HG02763 (cell line): ENCODE results near the gene MAML2.

Experiments used
- ATAC-seq: cut with Tn5 transposase; IDR thresholded peaks from one replicate; pipeline ENCODE4 v1.9.1; 2021; ENCODE audit warnings: mild to moderate bottlenecking, moderate library complexity; ENCODE audit not compliant: unreplicated experiment

The MAML2 gene

GRCh38 chr11:95994329-95994728, 348.7 kb downstream of the MAML2 start:
- no peak for ATAC-seq

- no peak for ATAC-seq
Measured at GRCh38 chr11:95993438-95994298, 349.3 kb downstream of the MAML2 start.

DNA sequence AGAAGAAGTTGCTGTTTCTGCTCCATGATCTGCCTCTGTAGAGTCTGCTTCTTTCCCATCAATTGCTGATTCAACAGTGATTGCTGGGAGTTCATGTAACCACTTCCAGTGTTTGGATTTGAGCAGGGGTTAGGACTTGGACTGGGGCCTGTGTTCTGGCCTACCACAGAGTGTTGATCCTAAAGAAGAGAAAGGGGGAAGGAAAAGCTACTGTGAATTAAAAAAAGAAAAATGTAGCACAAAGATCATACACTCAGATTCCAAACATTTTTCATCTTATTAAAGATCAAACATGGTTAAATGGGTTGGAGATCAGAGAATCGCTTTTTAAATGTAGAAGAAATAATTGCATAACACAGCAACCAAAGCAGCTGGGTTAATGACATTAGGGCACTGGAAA, 351.4 kb downstream of the MAML2 start:
- ATAC-seq: no peak

GRCh38 chr11:95991101-95991500, 351.9 kb downstream of the MAML2 start:
- ATAC-seq: no peak

DNA sequence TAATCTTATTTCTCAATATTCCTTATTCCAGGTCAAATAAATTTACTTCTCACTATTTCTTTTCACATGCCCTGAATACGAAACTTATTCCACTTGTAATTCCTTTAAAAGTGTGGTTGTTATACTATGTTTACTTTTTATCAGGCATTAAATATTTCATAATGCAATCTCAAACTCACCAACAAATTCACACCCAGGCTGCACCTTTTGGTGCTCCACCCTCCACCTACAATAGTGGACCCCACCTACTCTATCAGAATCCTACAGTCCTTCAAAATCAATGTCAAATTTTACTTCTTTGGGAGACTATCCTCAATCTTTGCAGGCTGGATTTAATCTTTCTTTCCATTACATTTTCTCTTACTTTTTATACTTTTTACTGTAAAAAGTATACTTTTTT, 353.2 kb downstream of the MAML2 start:
- ATAC-seq: no peak

- ATAC-seq: no peak
Measured at GRCh38 chr11:95989076-95989605, 353.9 kb downstream of the MAML2 start.

- ATAC-seq: no peak
Measured at GRCh38 chr11:95985174-95985808, 357.7 kb downstream of the MAML2 start.

GRCh38 chr11:95984072-95984471, 358.9 kb downstream of the MAML2 start:
- ATAC-seq: no peak

DNA sequence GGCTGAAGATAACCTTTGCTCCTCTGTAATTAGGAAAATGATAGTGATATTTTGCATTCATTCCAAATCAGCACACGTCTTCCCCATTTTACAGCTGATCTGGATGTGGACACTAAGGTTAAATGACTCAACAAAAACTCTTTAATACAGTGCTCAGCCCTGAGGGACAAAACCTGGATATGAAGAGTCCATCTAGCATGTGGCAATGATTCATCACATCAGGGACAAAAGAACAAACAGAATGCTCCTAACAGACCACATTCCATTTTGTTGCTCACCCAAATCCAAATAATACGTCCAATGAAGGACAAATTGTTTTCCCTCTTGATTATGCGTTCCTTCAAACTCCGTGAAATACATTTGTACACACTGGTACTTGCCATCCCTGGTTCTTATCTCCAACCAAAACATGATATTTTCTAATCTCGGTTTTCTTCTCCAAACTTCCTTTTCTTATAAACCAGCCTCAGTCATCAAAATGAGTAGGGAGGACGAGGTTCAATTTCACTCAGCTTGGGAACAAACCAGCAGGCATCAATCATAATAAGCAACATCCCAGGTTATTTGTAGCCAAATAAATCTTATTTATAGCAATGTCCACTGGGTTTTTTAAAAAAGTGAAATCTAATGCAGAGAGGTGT, 365.3 kb downstream of the MAML2 start:
- ATAC-seq: no peak

DNA sequence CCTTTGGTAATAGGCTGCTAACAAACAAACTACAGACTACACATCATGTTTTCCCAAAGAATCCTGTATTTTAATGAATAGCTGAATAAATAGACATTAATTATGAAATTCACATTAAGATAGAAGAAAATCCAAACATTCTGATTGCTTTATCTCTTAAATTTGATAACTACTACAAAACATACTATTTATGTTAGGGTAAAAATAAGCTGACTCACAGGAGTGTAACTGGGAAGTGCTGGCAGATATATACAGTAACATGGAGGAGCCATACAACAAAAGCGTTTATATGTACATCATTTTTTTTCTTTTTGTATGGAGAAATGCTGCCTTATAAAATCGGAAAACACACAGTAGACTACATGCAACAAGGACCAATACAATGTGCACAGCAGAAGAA, 366.4 kb downstream of the MAML2 start:
- ATAC-seq: no peak

GRCh38 chr11:95975343-95975742, 367.7 kb downstream of the MAML2 start:
- ATAC-seq: no peak

DNA sequence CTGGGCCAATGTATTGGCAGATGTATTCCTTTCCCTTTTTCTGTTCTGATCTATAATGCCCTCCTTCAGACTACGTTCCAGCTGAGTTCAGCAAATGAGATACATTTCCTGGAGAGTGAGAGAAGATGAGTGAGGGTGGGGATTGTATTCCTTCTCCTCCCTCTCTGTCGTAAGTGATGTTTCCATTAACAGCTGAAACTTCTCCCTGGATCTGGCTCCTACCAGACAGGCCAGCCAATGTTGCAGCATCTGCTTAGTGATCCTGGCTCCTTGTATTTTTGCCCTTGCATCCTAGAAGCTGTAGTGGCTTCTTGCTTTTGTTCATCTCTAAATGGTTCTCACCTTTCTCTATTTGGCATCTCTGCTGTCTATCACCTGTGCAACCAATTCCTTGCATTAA, 370.9 kb downstream of the MAML2 start:
- no peak for ATAC-seq

DNA sequence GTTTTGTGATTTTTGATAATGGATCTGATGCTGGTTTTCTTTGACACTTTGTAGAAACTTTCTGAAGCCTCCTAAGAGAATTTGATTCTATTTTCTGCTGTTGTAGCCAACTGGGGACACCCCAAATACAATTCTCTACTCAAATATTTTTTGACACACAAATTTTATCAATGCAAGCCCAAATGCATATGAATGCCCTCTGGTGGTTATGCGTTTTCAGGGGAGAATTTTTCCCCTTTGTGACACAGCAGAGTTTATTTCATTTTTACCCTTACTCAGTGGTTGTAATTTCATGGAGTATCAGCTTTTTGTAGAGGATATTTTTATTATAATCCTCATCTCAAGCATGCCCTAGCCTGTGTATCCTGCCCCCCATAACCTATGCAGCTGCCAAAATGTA, 374.4 kb downstream of the MAML2 start:
- no peak for ATAC-seq

- ATAC-seq: no peak
Measured at GRCh38 chr11:95964281-95964680, 378.7 kb downstream of the MAML2 start.

DNA sequence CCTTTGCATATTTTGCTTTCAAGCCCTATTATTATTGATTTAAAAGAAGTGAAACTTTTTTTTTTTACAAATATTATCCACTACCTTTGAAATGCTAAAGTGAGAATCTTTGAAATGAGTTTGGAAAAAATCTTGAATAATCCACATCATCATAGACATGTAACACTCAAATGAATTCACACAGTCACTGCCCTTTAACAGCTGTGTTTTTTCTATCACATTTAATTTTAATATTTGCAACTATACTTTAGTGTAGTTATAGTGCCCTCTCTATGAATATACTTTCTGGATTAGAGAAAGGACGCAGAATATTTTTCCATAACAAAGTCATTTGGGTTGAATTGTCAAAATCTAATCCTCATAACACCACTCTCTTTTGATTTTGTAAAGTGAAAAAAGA, 381.2 kb downstream of the MAML2 start:
- no peak for ATAC-seq

DNA sequence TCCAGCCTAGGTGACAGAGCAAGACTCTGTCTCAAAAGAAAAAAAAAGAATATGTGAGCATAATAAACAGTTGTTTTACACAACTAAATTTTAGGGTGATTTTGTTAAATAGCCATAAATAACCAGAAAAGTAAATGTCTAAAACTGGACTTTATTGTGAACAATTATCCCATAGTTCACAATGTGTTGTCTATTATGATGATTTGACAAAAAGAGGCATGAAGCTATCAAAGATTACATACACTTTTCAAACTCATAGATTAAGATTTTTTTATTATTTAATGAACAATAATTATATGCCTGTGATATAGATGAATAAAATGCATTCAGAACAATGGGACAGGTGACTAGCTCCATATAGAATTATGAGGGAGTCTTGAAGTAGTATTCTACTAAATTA, 392.1 kb downstream of the MAML2 start:
- ATAC-seq: no peak

DNA sequence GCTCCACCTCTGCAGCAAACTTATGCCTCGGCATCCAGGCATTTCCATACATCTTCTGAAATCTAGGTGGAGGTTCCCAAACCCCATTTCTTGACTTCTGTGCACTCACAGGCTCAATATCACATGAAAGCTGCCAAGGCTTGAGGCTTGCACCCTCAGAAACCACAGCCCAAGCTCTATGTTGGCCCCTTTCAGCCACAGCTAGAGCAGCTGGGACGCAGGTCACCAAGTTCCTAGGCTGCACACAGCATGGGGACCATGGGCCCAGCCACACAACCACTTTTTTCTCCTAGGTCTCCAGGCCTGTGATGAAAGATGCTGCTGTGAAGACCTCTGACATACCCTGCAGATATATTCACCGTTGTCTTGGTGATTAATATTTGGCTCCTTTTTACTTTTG, 394.4 kb downstream of the MAML2 start:
- no peak for ATAC-seq

DNA sequence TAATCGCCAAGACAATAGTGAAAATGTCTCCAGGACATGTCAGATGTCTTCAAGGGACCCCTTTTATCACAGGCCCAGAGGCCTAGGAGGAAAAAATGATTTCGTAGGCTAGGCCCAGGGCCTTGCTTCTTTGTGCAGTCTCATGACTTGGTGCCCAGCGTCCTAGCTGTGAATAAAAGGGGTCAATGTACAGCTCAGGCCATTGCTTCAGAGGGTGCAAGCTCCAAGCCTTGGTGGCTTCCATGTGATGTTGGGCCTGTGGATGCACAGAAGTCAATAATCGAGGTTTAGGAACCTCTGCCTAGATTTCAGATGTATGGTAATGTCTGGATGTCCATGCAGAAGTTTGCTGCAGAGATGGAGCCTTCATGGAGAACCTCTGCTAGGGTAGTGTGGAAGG, 398.4 kb downstream of the MAML2 start:
- ATAC-seq: no peak

- no peak for ATAC-seq
Measured at GRCh38 chr11:95943546-95943945, 399.4 kb downstream of the MAML2 start.

GRCh38 chr11:95939091-95939490, 403.9 kb downstream of the MAML2 start:
- no peak for ATAC-seq

DNA sequence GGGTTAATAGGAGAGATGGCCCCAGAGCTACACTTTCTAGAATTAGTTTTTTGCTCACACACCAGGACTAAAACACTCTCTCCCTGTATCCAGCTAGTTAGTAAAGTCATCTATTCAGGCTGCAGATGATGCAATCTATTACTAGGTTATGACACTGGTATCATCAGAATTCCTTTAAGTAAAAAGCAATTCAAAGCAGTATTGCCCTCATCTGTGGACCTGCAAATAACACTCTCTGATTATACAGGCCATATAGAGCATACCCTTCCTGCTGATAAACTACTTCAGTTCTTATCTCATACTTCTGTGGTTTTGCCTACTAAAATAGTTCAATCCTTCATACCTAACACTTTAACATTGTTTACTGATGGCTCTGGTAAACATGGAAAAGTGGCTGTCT, 405.6 kb downstream of the MAML2 start:
- no peak for ATAC-seq

GRCh38 chr11:95933594-95933993, 409.4 kb downstream of the MAML2 start:
- no peak for ATAC-seq
